ENCODE results near the gene OSBPL3. TPM values are rescaled to one million over a fixed set of nuclear protein-coding genes. Genes with fewer than 3 reads are reported as not detected.

Gene OSBPL3
- total RNA-seq, 1 experiment from 2014 or later, result 149 TPM

- Histone ChIP-seq H3K9me2 (replicated peaks; ENCODE audit: insufficient read depth, low read length) (no peaks in the 10 kb centered on the region), H3K4me2 (ENCODE audit: low read depth, low read length, poor library complexity, severe bottlenecking) (peak overlapping the region; percentile 42), H3K9me3 (ENCODE audit: low read length) (no peaks in the 10 kb centered on the region), H3K36me3 (ENCODE audit: insufficient read depth, low read length) (peaks cover 68% of the 10 kb centered on the region), H3K79me2 (ENCODE audit: low read length) (peaks cover 26% of the 10 kb centered on the region), H4K20me1 (ENCODE audit: insufficient read depth, low read depth, low read length) (no peaks in the 10 kb centered on the region), H3K27ac (ENCODE audit: low read length) (peak overlapping the region; percentile 98), H3K27me3 (ENCODE audit: low read length) (no peaks in the 10 kb centered on the region), H3K4me1 (ENCODE audit: low read length) (peaks cover 92% of the 10 kb centered on the region), H2AFZ (ENCODE audit: low read length) (no peak overlapping the region), H3K4me3 (ENCODE audit: low read length) (peak overlapping the region; percentile 5; the same call in 1 of the 2 replicates), H3K9ac (ENCODE audit: low read length) (peak overlapping the region; percentile 66)
- DNase-seq, result peak; percentile 95
Observed at GRCh38 chr7:24821045-24821753, 158.8 kb downstream of the OSBPL3 start.

- peak overlapping the region; percentile 5; the same call in 1 of the 2 replicates for H3K4me3 ChIP-seq (ENCODE audit: low read length)
- H3K4me1 ChIP-seq (ENCODE audit: low read length), result peaks cover 86% of the 10 kb centered on the region
- peak overlapping the region; percentile 98 for H3K27ac ChIP-seq (ENCODE audit: low read length)
- no peaks in the 10 kb centered on the region for H3K27me3 ChIP-seq (ENCODE audit: low read length)
- H3K9me2 ChIP-seq (replicated peaks; ENCODE audit: insufficient read depth, low read length), result no peaks in the 10 kb centered on the region
- no peaks in the 10 kb centered on the region for H4K20me1 ChIP-seq (ENCODE audit: insufficient read depth, low read depth, low read length)
- peaks cover 22% of the 10 kb centered on the region for H3K79me2 ChIP-seq (ENCODE audit: low read length)
- peaks cover 65% of the 10 kb centered on the region for H3K36me3 ChIP-seq (ENCODE audit: insufficient read depth, low read length)
- H3K4me2 ChIP-seq (ENCODE audit: low read depth, low read length, poor library complexity, severe bottlenecking), result peak overlapping the region; percentile 42
- DNase-seq, result no peak
- no peaks in the 10 kb centered on the region for H3K9me3 ChIP-seq (ENCODE audit: low read length)
- no peak overlapping the region for H2AFZ ChIP-seq (ENCODE audit: low read length)
- H3K9ac ChIP-seq (ENCODE audit: low read length), result peak overlapping the region; percentile 66
Observed at GRCh38 chr7:24820730-24821044, 159.3 kb downstream of the OSBPL3 start.

DNA sequence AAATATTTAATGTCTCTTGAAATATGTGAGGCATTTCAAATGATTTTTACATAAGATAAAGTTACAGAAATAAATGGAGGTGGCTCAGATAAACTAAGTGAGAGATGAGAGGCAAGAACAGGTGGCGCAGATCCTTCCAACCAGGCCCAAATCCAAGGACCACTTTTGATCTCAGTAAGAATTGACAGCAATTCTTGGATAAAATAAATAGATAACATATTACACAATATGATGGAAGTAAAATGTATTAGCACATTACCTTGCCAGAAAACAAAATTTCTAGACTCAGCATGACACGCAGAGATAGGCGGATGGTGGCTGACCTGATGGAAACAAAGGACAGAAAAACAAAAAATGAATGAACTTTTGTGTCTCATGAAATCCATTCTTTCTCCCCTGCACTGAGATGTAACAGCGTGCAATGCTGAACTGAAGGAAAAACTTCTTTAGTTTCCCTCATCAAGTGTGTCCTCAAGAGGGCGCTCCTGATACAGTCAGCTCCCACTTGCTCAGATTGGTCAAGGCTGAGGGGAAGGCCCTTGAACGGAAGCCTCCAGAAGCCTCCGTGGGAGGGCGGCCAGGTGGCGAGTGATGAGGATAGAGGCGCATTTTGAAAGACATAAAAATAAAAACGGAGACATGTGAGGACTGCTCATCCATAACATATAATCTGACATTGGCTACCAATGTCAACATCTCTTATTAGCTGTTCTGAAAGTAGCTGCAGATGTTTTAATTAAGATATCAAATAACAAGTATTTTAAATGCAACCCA is 159.9 kb downstream of the OSBPL3 start:
- peak overlapping the region; percentile 42 for H3K4me2 ChIP-seq (ENCODE audit: low read depth, low read length, poor library complexity, severe bottlenecking)
- H3K27me3 ChIP-seq (ENCODE audit: low read length), result no peaks in the 10 kb centered on the region
- H3K9me3 ChIP-seq (ENCODE audit: low read length), result no peaks in the 10 kb centered on the region
- H3K4me1 ChIP-seq (ENCODE audit: low read length), result peaks cover 81% of the 10 kb centered on the region
- no peaks in the 10 kb centered on the region for H4K20me1 ChIP-seq (ENCODE audit: insufficient read depth, low read depth, low read length)
- no peaks in the 10 kb centered on the region for H3K9me2 ChIP-seq (replicated peaks; ENCODE audit: insufficient read depth, low read length)
- H3K79me2 ChIP-seq (ENCODE audit: low read length), result peaks cover 22% of the 10 kb centered on the region
- H3K27ac ChIP-seq (ENCODE audit: low read length), result peak overlapping the region; percentile 98
- H3K36me3 ChIP-seq (ENCODE audit: insufficient read depth, low read length), result peaks cover 65% of the 10 kb centered on the region
- 0 out of 2 replicates have a peak overlapping the region, but pooled peaks have one; percentile 5 for H3K4me3 ChIP-seq (ENCODE audit: low read length)
- H3K9ac ChIP-seq (ENCODE audit: low read length), result peak overlapping the region; percentile 66
- peak; percentile 97 for DNase-seq
- H2AFZ ChIP-seq (ENCODE audit: low read length), result no peak overlapping the region

- DNase-seq, result no peak
- Histone ChIP-seq H3K27ac (ENCODE audit: low read length) (peak overlapping the region; percentile 98), H4K20me1 (ENCODE audit: insufficient read depth, low read depth, low read length) (no peaks in the 10 kb centered on the region), H3K4me2 (ENCODE audit: low read depth, low read length, poor library complexity, severe bottlenecking) (no peak overlapping the region), H2AFZ (ENCODE audit: low read length) (no peak overlapping the region), H3K4me1 (ENCODE audit: low read length) (peaks cover 79% of the 10 kb centered on the region), H3K27me3 (ENCODE audit: low read length) (no peaks in the 10 kb centered on the region), H3K9me3 (ENCODE audit: low read length) (no peaks in the 10 kb centered on the region), H3K9me2 (replicated peaks; ENCODE audit: insufficient read depth, low read length) (no peaks in the 10 kb centered on the region), H3K4me3 (ENCODE audit: low read length) (no peak overlapping the region), H3K9ac (ENCODE audit: low read length) (no peak overlapping the region), H3K79me2 (ENCODE audit: low read length) (peaks cover 24% of the 10 kb centered on the region), H3K36me3 (ENCODE audit: insufficient read depth, low read length) (peaks cover 62% of the 10 kb centered on the region)
Observed at GRCh38 chr7:24817339-24817738, 162.6 kb downstream of the OSBPL3 start.

GRCh38 chr7:24816868-24817267 is 163.1 kb downstream of the OSBPL3 start:
- Histone ChIP-seq H3K9me2 (replicated peaks; ENCODE audit: insufficient read depth, low read length) (no peaks in the 10 kb centered on the region), H3K27ac (ENCODE audit: low read length) (peak overlapping the region; percentile 98), H2AFZ (ENCODE audit: low read length) (no peak overlapping the region), H3K4me1 (ENCODE audit: low read length) (peaks cover 77% of the 10 kb centered on the region), H4K20me1 (ENCODE audit: insufficient read depth, low read depth, low read length) (no peaks in the 10 kb centered on the region), H3K4me2 (ENCODE audit: low read depth, low read length, poor library complexity, severe bottlenecking) (no peak overlapping the region), H3K36me3 (ENCODE audit: insufficient read depth, low read length) (peaks cover 65% of the 10 kb centered on the region), H3K4me3 (ENCODE audit: low read length) (no peak overlapping the region), H3K9me3 (ENCODE audit: low read length) (no peaks in the 10 kb centered on the region), H3K79me2 (ENCODE audit: low read length) (peaks cover 24% of the 10 kb centered on the region), H3K9ac (ENCODE audit: low read length) (no peak overlapping the region), H3K27me3 (ENCODE audit: low read length) (no peaks in the 10 kb centered on the region)
- DNase-seq, result no peak

GRCh38 chr7:24812305-24812945 is 167.6 kb downstream of the OSBPL3 start:
- no peaks in the 10 kb centered on the region for H3K27me3 ChIP-seq (ENCODE audit: low read length)
- peaks cover 3% of the 10 kb centered on the region for H3K79me2 ChIP-seq (ENCODE audit: low read length)
- peaks cover 83% of the 10 kb centered on the region for H3K36me3 ChIP-seq (ENCODE audit: insufficient read depth, low read length)
- peaks cover 45% of the 10 kb centered on the region for H3K4me1 ChIP-seq (ENCODE audit: low read length)
- peak; percentile 74 for DNase-seq
- no peak overlapping the region for H3K9ac ChIP-seq (ENCODE audit: low read length)
- no peaks in the 10 kb centered on the region for H3K9me3 ChIP-seq (ENCODE audit: low read length)
- no peaks in the 10 kb centered on the region for H3K9me2 ChIP-seq (replicated peaks; ENCODE audit: insufficient read depth, low read length)
- H3K4me3 ChIP-seq (ENCODE audit: low read length), result no peak overlapping the region
- H2AFZ ChIP-seq (ENCODE audit: low read length), result no peak overlapping the region
- no peaks in the 10 kb centered on the region for H4K20me1 ChIP-seq (ENCODE audit: insufficient read depth, low read depth, low read length)
- H3K27ac ChIP-seq (ENCODE audit: low read length), result peak overlapping the region; percentile 61
- H3K4me2 ChIP-seq (ENCODE audit: low read depth, low read length, poor library complexity, severe bottlenecking), result no peak overlapping the region

GRCh38 chr7:24808518-24808917 is 171.5 kb downstream of the OSBPL3 start:
- peaks cover 79% of the 10 kb centered on the region for H3K36me3 ChIP-seq (ENCODE audit: insufficient read depth, low read length)
- H2AFZ ChIP-seq (ENCODE audit: low read length), result no peak overlapping the region
- peaks cover 24% of the 10 kb centered on the region for H3K4me1 ChIP-seq (ENCODE audit: low read length)
- H3K27ac ChIP-seq (ENCODE audit: low read length), result no peak overlapping the region
- H3K9me2 ChIP-seq (replicated peaks; ENCODE audit: insufficient read depth, low read length), result no peaks in the 10 kb centered on the region
- no peak overlapping the region for H3K4me3 ChIP-seq (ENCODE audit: low read length)
- no peaks in the 10 kb centered on the region; the same call in none of the 2 replicates for H3K79me2 ChIP-seq (ENCODE audit: low read length)
- no peak overlapping the region for H3K9ac ChIP-seq (ENCODE audit: low read length)
- H4K20me1 ChIP-seq (ENCODE audit: insufficient read depth, low read depth, low read length), result no peaks in the 10 kb centered on the region
- no peaks in the 10 kb centered on the region for H3K27me3 ChIP-seq (ENCODE audit: low read length)
- H3K9me3 ChIP-seq (ENCODE audit: low read length), result no peaks in the 10 kb centered on the region
- no peak for DNase-seq
- H3K4me2 ChIP-seq (ENCODE audit: low read depth, low read length, poor library complexity, severe bottlenecking), result no peak overlapping the region

- H3K27ac ChIP-seq (ENCODE audit: low read length), result no peak overlapping the region
- H3K9me2 ChIP-seq (replicated peaks; ENCODE audit: insufficient read depth, low read length), result no peaks in the 10 kb centered on the region
- no peaks in the 10 kb centered on the region; the same call in 1 of the 2 replicates for H3K4me1 ChIP-seq (ENCODE audit: low read length)
- no peak overlapping the region for H3K9ac ChIP-seq (ENCODE audit: low read length)
- H2AFZ ChIP-seq (ENCODE audit: low read length), result no peak overlapping the region
- H3K27me3 ChIP-seq (ENCODE audit: low read length), result no peaks in the 10 kb centered on the region
- no peak for DNase-seq
- no peak overlapping the region for H3K4me2 ChIP-seq (ENCODE audit: low read depth, low read length, poor library complexity, severe bottlenecking)
- no peaks in the 10 kb centered on the region; the same call in none of the 2 replicates for H3K79me2 ChIP-seq (ENCODE audit: low read length)
- peaks cover 80% of the 10 kb centered on the region for H3K36me3 ChIP-seq (ENCODE audit: insufficient read depth, low read length)
- H3K9me3 ChIP-seq (ENCODE audit: low read length), result no peaks in the 10 kb centered on the region
- no peaks in the 10 kb centered on the region for H4K20me1 ChIP-seq (ENCODE audit: insufficient read depth, low read depth, low read length)
- no peak overlapping the region for H3K4me3 ChIP-seq (ENCODE audit: low read length)
Observed at GRCh38 chr7:24802300-24802699, 177.7 kb downstream of the OSBPL3 start.
